Stimulated activated CD4-positive, alpha-beta T cell treated with anti-CD3 and anti-CD28 coated beads, Interleukin-2, amount 100 ng/mL, for 24 hours (primary cell): Measurements from ENCODE around the gene ORM1.
"Not testable (repeated sequence)": the region's sequence is repeated elsewhere in the genome, so short reads cannot be mapped to it uniquely, and the experiment has no call there.

Experiments
- DNase-seq, 2 donors: peaks; one replicate each; pipeline ENCODE4 v3.0.0-alpha.2; 2020

The ORM1 gene

GRCh38 chr9:114325684-114326254 is 2.9 kb downstream of the ORM1 start:
- not testable (repeated sequence) for DNase-seq

- no peak for DNase-seq
These were observed 4.9 kb downstream of the ORM1 start for GRCh38 chr9:114327749-114328148.

- DNase-seq, result not testable (repeated sequence)
These were observed 5.5 kb downstream of the ORM1 start for GRCh38 chr9:114328357-114328820.

- not testable (repeated sequence) for DNase-seq
These were observed 6.2 kb downstream of the ORM1 start for GRCh38 chr9:114328937-114329624.

- not testable (repeated sequence) for DNase-seq
These were observed 6.7 kb downstream of the ORM1 start, which contains the start of gene ORM2 for GRCh38 chr9:114329625-114330022. Gene ORM2 (plus strand): TSS chr9:114329869. CDS start chr9:114329905, 36 bp downstream.

- no peak for DNase-seq
These were observed 7.7 kb downstream of the ORM1 start for GRCh38 chr9:114330636-114331035.

- not testable (repeated sequence) for DNase-seq
These were observed 8.6 kb downstream of the ORM1 start for GRCh38 chr9:114331229-114332195.

- DNase-seq, result not testable (repeated sequence)
These were observed 9.7 kb downstream of the ORM1 start for GRCh38 chr9:114332474-114333040.

GRCh38 chr9:114333718-114334117 is 10.8 kb downstream of the ORM1 start:
- not testable (repeated sequence) for DNase-seq

GRCh38 chr9:114334490-114334889 is 11.6 kb downstream of the ORM1 start:
- no peak for DNase-seq

- no peak for DNase-seq
These were observed 12.8 kb downstream of the ORM1 start for GRCh38 chr9:114335745-114336144.

- DNase-seq, result no peak
These were observed 13.3 kb downstream of the ORM1 start for GRCh38 chr9:114336157-114336556.

GRCh38 chr9:114336699-114337395 is 13.9 kb downstream of the ORM1 start:
- DNase-seq, result no peak

GRCh38 chr9:114338187-114338586 is 15.3 kb downstream of the ORM1 start:
- no peak for DNase-seq

GRCh38 chr9:114339130-114339908 is 16.4 kb downstream of the ORM1 start:
- peak; percentile 68 to 73 for DNase-seq

GRCh38 chr9:114341152-114341830 is 18.4 kb downstream of the ORM1 start:
- no peak for DNase-seq

GRCh38 chr9:114341991-114342390 is 19.1 kb downstream of the ORM1 start:
- DNase-seq, result no peak

GRCh38 chr9:114342755-114343440 is 20.0 kb downstream of the ORM1 start:
- DNase-seq, result no peak

GRCh38 chr9:114343471-114344187 is 20.7 kb downstream of the ORM1 start:
- DNase-seq, result no peak

- no peak for DNase-seq
These were observed 21.3 kb downstream of the ORM1 start for GRCh38 chr9:114344188-114344566.
